Upper lobe of left lung (tissue), 6 donors: ENCODE measurements around the gene MARK4. TPM values are rescaled to one million over a fixed set of nuclear protein-coding genes. Genes with fewer than 3 reads are reported as not detected.

Experiments
- ATAC-seq, 2 donors: fragments of 200-7000 bp; cut with Tn5 transposase; one replicate each; pipeline ENCODE4 v1.9.1; 2022; ENCODE audit warnings: mild to moderate bottlenecking in 2 of 2, moderate library complexity in 2 of 2; ENCODE audit not compliant: low FRiP score in 2 of 2
- DNase-seq, 2 donors: peaks; one replicate each; pipeline ENCODE4 v3.0.0-alpha.2; 2019 to 2020
- H3K27ac ChIP-seq, 4 donors: fragments of 200-600 bp; sonication (generic); one replicate each; pipeline ENCODE4 v1.5.1; 2016 to 2019
- H3K27me3 ChIP-seq, 4 donors: fragments of 200-600 bp; sonication (generic); one replicate each; pipeline ENCODE4 v1.5.1; 2017 to 2019
- H3K36me3 ChIP-seq, 4 donors: fragments of 200-600 bp; sonication (generic); one replicate each; pipeline ENCODE4 v1.5.1; 2016 to 2019
- H3K4me1 ChIP-seq, 4 donors: fragments of 200-600 bp; sonication (generic); one replicate each; pipeline ENCODE4 v1.5.1; 2018 to 2019
- H3K4me3 ChIP-seq, 4 donors: fragments of 200-600 bp; sonication (generic); one replicate each; pipeline ENCODE4 v1.5.1; 2017 to 2019; ENCODE audit warnings: mild to moderate bottlenecking in 2 of 4, moderate library complexity in 1 of 4
- H3K9me3 ChIP-seq, 4 donors: fragments of 200-600 bp; sonication (generic); one replicate each; pipeline ENCODE4 v1.5.1; 2018 to 2019
- CTCF ChIP-seq, 6 experiments: fragments of 450-650 bp in 4 of 6; fragments of 200-600 bp in 2 of 6; sonication (generic) in 2 of 6; IDR thresholded peaks; one replicate each; pipeline ENCODE4 v1.5.1; 2016 to 2019; ENCODE audit warnings: antibody characterized with exemption in 6 of 6
- EP300 ChIP-seq, 4 donors: sonication (generic); formaldehyde crosslinking; IDR thresholded peaks; one replicate each; pipeline ENCODE4 v1.5.1; 2017; ENCODE audit warnings: antibody characterized with exemption in 4 of 4, control low read depth in 2 of 4
- POLR2A ChIP-seq, 4 donors: fragments of 450-650 bp; IDR thresholded peaks; one replicate each; pipeline ENCODE4 v1.5.1; 2016 to 2017; ENCODE audit warnings: antibody characterized with exemption in 4 of 4, mild to moderate bottlenecking in 2 of 4
- POLR2AphosphoS5 ChIP-seq, 2 donors: sonication (generic); formaldehyde crosslinking; IDR thresholded peaks; one replicate each; pipeline ENCODE4 v1.5.1; 2017; ENCODE audit warnings: antibody characterized with exemption in 2 of 2
- WGBS, 2 donors: methylation state at CpG; one replicate each; pipeline ENCODE4 v1.1.5; 2017 to 2018; 5-methylcytosine and 5-hydroxymethylcytosine counted together
- total RNA-seq, 6 donors: library from RNA; depleted of rRNA in 4 of 6; stranded (reverse); fragments of >200 nt in 4 of 6; gene quantifications; one replicate each; pipeline versions ENCODE4 v1.1.0 to v1.2.1, GENCODE V29; 2016 to 2021
- donor health status: DM: no; HTN: no; CAD: no; lungs with moderate emphysema.
- donor health status: DM: no; HTN: yes; CAD: no; lungs with severe emphysema.

The MARK4 gene
- total RNA-seq, 6 donors from 2014 or later, result 14.6 to 59.3 (median 35.6) TPM

- DNase-seq, result no peak
- no peak overlapping the region for H3K27ac ChIP-seq
- no peaks in the 10 kb centered on the region for H3K27me3 ChIP-seq
- 94 to 96% methylated on average over 12 of the region's 12 CpGs for whole genome bisulfite sequencing, 2 donors
- no peak for ATAC-seq
- no peaks in the 10 kb centered on the region for H3K9me3 ChIP-seq
- no peak for TF ChIP-seq CTCF (IDR thresholded peaks at IDR 0.05)
- no peak for TF ChIP-seq EP300 (IDR thresholded peaks at IDR 0.05)
- no peak for TF ChIP-seq POLR2AphosphoS5 (IDR thresholded peaks at IDR 0.05)
- TF ChIP-seq POLR2A (IDR thresholded peaks at IDR 0.05), result no peak
- H3K4me1 ChIP-seq, result no peaks in the 10 kb centered on the region
- H3K36me3 ChIP-seq, result peaks cover 0 to 16% (median 9%) of the 10 kb centered on the region in 4 donors
- no peak overlapping the region for H3K4me3 ChIP-seq
Observed at GRCh38 chr19:45303269-45304060, 52.4 kb downstream of the MARK4 start.

DNA sequence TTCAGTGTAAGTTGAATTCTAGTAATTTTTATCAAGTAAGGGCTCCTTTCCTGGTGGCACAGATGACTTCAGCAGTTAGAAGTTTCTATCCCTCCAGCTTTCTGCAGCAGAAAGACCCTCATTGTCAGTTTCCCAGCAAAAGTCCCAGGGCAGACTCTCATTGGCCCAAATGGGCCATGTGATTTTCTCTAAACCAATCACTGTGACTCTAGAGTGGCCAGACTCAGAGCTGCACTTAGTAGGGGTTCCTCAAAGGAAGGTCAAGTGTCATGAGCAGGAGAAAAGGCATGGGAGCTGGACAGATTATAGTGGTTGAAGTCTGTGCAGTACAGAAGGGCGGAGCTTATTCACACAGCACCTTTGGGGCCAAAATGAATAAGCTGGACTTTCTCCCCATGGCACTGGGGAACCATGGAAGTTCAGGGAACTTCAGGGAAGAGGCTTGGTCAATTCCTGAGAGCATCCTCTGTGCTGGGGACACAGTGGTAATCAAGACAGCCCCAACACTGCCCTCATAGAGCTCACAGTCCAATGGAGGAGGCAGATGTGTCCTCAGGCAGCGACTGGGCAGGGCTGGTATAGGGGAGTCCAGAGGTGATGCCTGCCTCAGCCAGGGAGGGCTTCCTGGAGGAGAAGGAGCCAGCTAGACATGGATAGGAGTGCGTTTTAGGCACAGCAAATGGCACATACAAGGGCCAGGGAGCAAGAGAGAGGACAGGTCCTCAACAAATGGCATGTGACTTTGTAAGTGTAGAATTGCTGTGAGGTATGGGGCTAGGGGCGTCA lies 53.3 kb downstream of the MARK4 start:
- Histone ChIP-seq H3K27me3 (no peaks in the 10 kb centered on the region), H3K4me1 (no peaks in the 10 kb centered on the region), H3K4me3 (no peak overlapping the region), H3K27ac (no peak overlapping the region), H3K36me3 (peaks cover 0 to 13% (median 9%) of the 10 kb centered on the region in 4 donors), H3K9me3 (no peaks in the 10 kb centered on the region)
- 59 to 71% methylated on average over 3 to 4 of the region's 4 CpGs for WGBS, 2 donors
- ATAC-seq (no peak), DNase-seq (no peak)
- TF ChIP-seq POLR2AphosphoS5 (IDR thresholded peaks at IDR 0.05) (no peak), EP300 (IDR thresholded peaks at IDR 0.05) (no peak), CTCF (IDR thresholded peaks at IDR 0.05) (no peak), POLR2A (IDR thresholded peaks at IDR 0.05) (no peak)

GRCh38 chr19:45305007-45305406 lies 53.9 kb downstream of the MARK4 start:
- no peak for ATAC-seq
- no peak for DNase-seq
- H3K4me3 ChIP-seq, result no peak overlapping the region
- TF ChIP-seq POLR2A (IDR thresholded peaks at IDR 0.05) (no peak), EP300 (IDR thresholded peaks at IDR 0.05) (no peak), CTCF (IDR thresholded peaks at IDR 0.05) (no peak), POLR2AphosphoS5 (IDR thresholded peaks at IDR 0.05) (no peak)
- no peaks in the 10 kb centered on the region for H3K4me1 ChIP-seq
- H3K27ac ChIP-seq, result no peak overlapping the region
- peaks cover 0 to 7% (median 6%) of the 10 kb centered on the region in 4 donors for H3K36me3 ChIP-seq
- H3K27me3 ChIP-seq, result no peaks in the 10 kb centered on the region
- no peaks in the 10 kb centered on the region for H3K9me3 ChIP-seq
- WGBS, 2 donors, result 42 to 61% methylated on average over 2 to 4 of the region's 4 CpGs

GRCh38 chr19:45305421-45305820 lies 54.4 kb downstream of the MARK4 start:
- no peak overlapping the region for H3K27ac ChIP-seq
- no peak overlapping the region for H3K4me3 ChIP-seq
- H3K36me3 ChIP-seq, result peaks cover 0 to 6% (median 5%) of the 10 kb centered on the region in 4 donors
- TF ChIP-seq EP300 (IDR thresholded peaks at IDR 0.05) (no peak), POLR2AphosphoS5 (IDR thresholded peaks at IDR 0.05) (no peak), CTCF (IDR thresholded peaks at IDR 0.05) (no peak), POLR2A (IDR thresholded peaks at IDR 0.05) (no peak)
- H3K9me3 ChIP-seq, result no peaks in the 10 kb centered on the region
- ATAC-seq, result no peak
- no peaks in the 10 kb centered on the region for H3K4me1 ChIP-seq
- DNase-seq, result no peak
- H3K27me3 ChIP-seq, result no peaks in the 10 kb centered on the region
- WGBS, 2 donors, result 18 to 26% methylated on average over 5 of the region's 5 CpGs
